Naive thymus-derived CD4-positive, alpha-beta T cell (primary cell): ENCODE measurements around the gene CDK8. TPM values are rescaled to one million over a fixed set of nuclear protein-coding genes. Genes with fewer than 3 reads are reported as not detected.
A peak's percentile ranks its signal among the peaks of the same experiment; 100 is the strongest.
"Not testable (repeated sequence)": the region's sequence is repeated elsewhere in the genome, so short reads cannot be mapped to it uniquely, and the experiment has no call there.

Experiments used
- ATAC-seq: fragments of 150-1000 bp; cut with Tn5 transposase; 2 replicates; pipeline ENCODE4 v1.10.0; 2021; ENCODE audit warnings: mild to moderate bottlenecking, moderate library complexity
- CTCF ChIA-PET: fragments of 350-600 bp; sonication (Branson Sonifier 250); formaldehyde crosslinking; loops from one replicate; lab custom pipeline; 2021; ENCODE audit warnings: antibody characterized with exemption; lab: Charles Lee
- POLR2A ChIA-PET: fragments of 350-600 bp; sonication (Branson Sonifier 250); formaldehyde crosslinking; loops from one replicate; lab custom pipeline; 2021; ENCODE audit warnings: antibody characterized with exemption, inconsistent platforms; lab: Charles Lee
- DNase-seq, 9 donors: peaks; one replicate each; pipeline versions ENCODE4 v3.0.0 to v3.0.0-alpha.2; 2020 to 2022; ENCODE audit warnings: mixed read lengths in 1 of 9
- H3K27ac ChIP-seq: one replicate; pipeline ENCODE4 v1.7.0; 2013; ENCODE audit warnings: mild to moderate bottlenecking, low read depth, low read length, moderate library complexity
- H3K27me3 ChIP-seq, 2 donors: one replicate each; pipeline ENCODE4 v1.7.0; 2013; ENCODE audit warnings: low read length in 2 of 2, mild to moderate bottlenecking in 2 of 2, moderate library complexity in 2 of 2; ENCODE audit not compliant: control insufficient read depth in 2 of 2, insufficient read depth in 2 of 2
- H3K36me3 ChIP-seq, 3 experiments: 1 replicate in 2 of 3; 2 replicates in 1 of 3; pipeline ENCODE4 v1.7.0; 2013; ENCODE audit warnings: low read length in 3 of 3, mild to moderate bottlenecking in 3 of 3, moderate library complexity in 1 of 3; ENCODE audit not compliant: insufficient read depth in 3 of 3, control insufficient read depth in 2 of 3
- H3K4me1 ChIP-seq, 2 donors: one replicate each; pipeline ENCODE4 v1.7.0; 2013; ENCODE audit warnings: low read length in 2 of 2, mild to moderate bottlenecking in 2 of 2, moderate library complexity in 1 of 2; ENCODE audit not compliant: control insufficient read depth in 2 of 2, insufficient read depth in 2 of 2
- H3K4me3 ChIP-seq: 2 replicates; pipeline ENCODE4 v1.7.0; 2013; ENCODE audit warnings: mild to moderate bottlenecking, low read length
- H3K9me3 ChIP-seq, 3 experiments: 1 replicate in 2 of 3; 2 replicates in 1 of 3; pipeline ENCODE4 v1.7.0; 2013; ENCODE audit warnings: low read length in 3 of 3; ENCODE audit not compliant: control insufficient read depth in 2 of 3
- H3K27ac Mint-ChIP-seq, 9 donors: one replicate each; pipeline ENCODE4 v1.8.0; 2020 to 2022; ENCODE audit warnings: mixed read lengths in 9 of 9, mild to moderate bottlenecking in 8 of 9, moderate library complexity in 5 of 9, inconsistent platforms in 2 of 9
- H3K27me3 Mint-ChIP-seq, 5 donors: one replicate each; pipeline ENCODE4 v1.8.0; 2021 to 2022; ENCODE audit warnings: mixed read lengths in 5 of 5, mild to moderate bottlenecking in 1 of 5
- H3K36me3 Mint-ChIP-seq, 5 donors: one replicate each; pipeline ENCODE4 v1.8.0; 2020 to 2022; ENCODE audit warnings: mixed read lengths in 5 of 5, mild to moderate bottlenecking in 3 of 5, inconsistent platforms in 1 of 5
- H3K4me1 Mint-ChIP-seq, 7 donors: one replicate each; pipeline ENCODE4 v1.8.0; 2020 to 2022; ENCODE audit warnings: mixed read lengths in 7 of 7, mild to moderate bottlenecking in 3 of 7, inconsistent platforms in 1 of 7
- H3K4me3 Mint-ChIP-seq, 10 donors: one replicate each; pipeline ENCODE4 v1.8.0; 2020 to 2022; ENCODE audit warnings: mild to moderate bottlenecking in 10 of 10, mixed read lengths in 10 of 10, moderate library complexity in 6 of 10, inconsistent platforms in 2 of 10
- H3K9me3 Mint-ChIP-seq, 11 donors: one replicate each; pipeline ENCODE4 v1.8.0; 2020 to 2022; ENCODE audit warnings: mixed read lengths in 11 of 11, mild to moderate bottlenecking in 4 of 11, inconsistent platforms in 1 of 11, moderate library complexity in 1 of 11
- intact Hi-C, 2 donors: fragments of 100-400 bp; cut with micrococcal nuclease; formaldehyde crosslinking; loops; one replicate each; pipeline ENCODE4 v1.15.1; 2023
- polyA plus RNA-seq, 2 donors: library from polyadenylated mRNA; unstranded; fragments of 300-500 nt; fragmentation: Illumina TruSeq; gene quantifications; one replicate each; pipeline ENCODE4 v1.2.3, GENCODE V29; 2021
- total RNA-seq, 6 experiments: library from RNA in 5 of 6; stranded (reverse) in 5 of 6; gene quantifications; 1 replicate in 5 of 6; 2 replicates in 1 of 6; pipeline ENCODE4 v1.2.3 and lab custom pipeline; 2021 to 2026

Gene CDK8
- total and polyA plus RNA-seq, 7 experiments from 2014 or later: 5.5 to 14.0 (median 10.8) TPM

- ChIA-PET POLR2A (no interaction called here), CTCF (no interaction called here)
- H3K27ac ChIP-seq: no peak overlapping the region
- Mint-ChIP-seq H3K27me3 (no peaks in the 10 kb centered on the region), H3K36me3 (peaks cover 0 to 44% (median 23%) of the 10 kb centered on the region in 5 donors), H3K9me3 (peaks cover 0 to 8% (median 2%) of the 10 kb centered on the region in 11 donors), H3K4me1 (peaks cover 8 to 69% (median 46%) of the 10 kb centered on the region in 7 donors), H3K27ac (no peak overlapping the region), H3K4me3 (no peak overlapping the region)
- no peaks in the 10 kb centered on the region for H3K36me3 ChIP-seq
- intact Hi-C loops: no loop called here
- no peak for DNase-seq
- no peaks in the 10 kb centered on the region for H3K27me3 ChIP-seq
- ATAC-seq: no peak
- H3K4me1 ChIP-seq: peaks cover 0 to 4% of the 10 kb centered on the region in 2 donors
- H3K9me3 ChIP-seq: no peaks in the 10 kb centered on the region
- no peak overlapping the region for H3K4me3 ChIP-seq
These were observed 56.5 kb downstream of the CDK8 start for GRCh38 chr13:26310470-26310869.

DNA sequence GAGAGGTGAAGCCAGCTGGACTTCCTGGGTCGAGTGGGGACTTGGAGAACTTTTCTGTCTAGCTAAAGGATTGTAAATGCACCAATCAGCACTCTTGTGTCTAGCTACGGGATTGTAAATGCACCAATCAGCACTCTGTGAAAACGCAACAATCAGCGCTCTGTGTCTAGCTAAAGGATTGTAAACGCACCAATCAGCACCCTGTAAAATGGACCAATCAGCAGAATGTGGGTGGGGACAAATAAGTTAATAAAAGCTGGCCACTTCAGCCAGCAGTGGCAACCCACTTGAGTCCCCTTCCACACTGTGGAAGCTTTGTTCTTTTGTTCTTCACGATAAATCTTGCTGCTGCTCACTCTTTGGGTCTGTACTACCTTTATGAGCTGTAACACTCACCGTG, 58.1 kb downstream of the CDK8 start:
- H3K36me3 ChIP-seq, DNase-seq, H3K27me3 Mint-ChIP-seq, intact Hi-C loops, ATAC-seq, H3K27me3 ChIP-seq, H3K9me3 Mint-ChIP-seq, CTCF ChIA-PET, POLR2A ChIA-PET, H3K27ac Mint-ChIP-seq, H3K4me1 ChIP-seq, H3K9me3 ChIP-seq, H3K4me3 ChIP-seq, H3K4me3 Mint-ChIP-seq, H3K27ac ChIP-seq: not testable (repeated sequence)
- Mint-ChIP-seq H3K4me1 (peaks cover 8 to 74% (median 49%) of the 10 kb centered on the region in 7 donors), H3K36me3 (peaks cover 0 to 41% (median 28%) of the 10 kb centered on the region in 5 donors)

GRCh38 chr13:26316095-26316494, 62.2 kb downstream of the CDK8 start:
- intact Hi-C loops, H3K27me3 ChIP-seq, H3K27ac ChIP-seq, H3K27me3 Mint-ChIP-seq, H3K9me3 ChIP-seq, H3K9me3 Mint-ChIP-seq, H3K27ac Mint-ChIP-seq, POLR2A ChIA-PET, CTCF ChIA-PET, DNase-seq, H3K4me3 Mint-ChIP-seq, H3K4me3 ChIP-seq, H3K36me3 ChIP-seq, ATAC-seq, H3K4me1 ChIP-seq: not testable (repeated sequence)
- Mint-ChIP-seq H3K36me3 (peaks cover 0 to 27% (median 20%) of the 10 kb centered on the region in 5 donors), H3K4me1 (peaks cover 0 to 70% (median 36%) of the 10 kb centered on the region in 7 donors)

- Histone ChIP-seq H3K4me1 (no peaks in the 10 kb centered on the region), H3K36me3 (no peaks in the 10 kb centered on the region), H3K4me3 (no peak overlapping the region), H3K27ac (no peak overlapping the region), H3K27me3 (no peaks in the 10 kb centered on the region), H3K9me3 (no peaks in the 10 kb centered on the region)
- ATAC-seq (no peak), DNase-seq (no peak)
- no peak overlapping the region for H3K27ac Mint-ChIP-seq
- POLR2A ChIA-PET: interaction anchor here (0.6 kb wide), 1 partner anchor 136 kb away, joined by 3 read pairs; no protein-coding TSS in a partner anchor
- intact Hi-C loops: no loop called here
- H3K27me3 Mint-ChIP-seq: no peaks in the 10 kb centered on the region
- peaks cover 0 to 16% (median 0%) of the 10 kb centered on the region in 5 donors for H3K36me3 Mint-ChIP-seq
- H3K4me3 Mint-ChIP-seq: no peak overlapping the region
- H3K4me1 Mint-ChIP-seq: peaks cover 8 to 77% (median 52%) of the 10 kb centered on the region in 7 donors
- CTCF ChIA-PET: no interaction called here
- peaks cover 0 to 5% (median 0%) of the 10 kb centered on the region in 11 donors for H3K9me3 Mint-ChIP-seq
These were observed 66.8 kb downstream of the CDK8 start for GRCh38 chr13:26320766-26321165.

DNA sequence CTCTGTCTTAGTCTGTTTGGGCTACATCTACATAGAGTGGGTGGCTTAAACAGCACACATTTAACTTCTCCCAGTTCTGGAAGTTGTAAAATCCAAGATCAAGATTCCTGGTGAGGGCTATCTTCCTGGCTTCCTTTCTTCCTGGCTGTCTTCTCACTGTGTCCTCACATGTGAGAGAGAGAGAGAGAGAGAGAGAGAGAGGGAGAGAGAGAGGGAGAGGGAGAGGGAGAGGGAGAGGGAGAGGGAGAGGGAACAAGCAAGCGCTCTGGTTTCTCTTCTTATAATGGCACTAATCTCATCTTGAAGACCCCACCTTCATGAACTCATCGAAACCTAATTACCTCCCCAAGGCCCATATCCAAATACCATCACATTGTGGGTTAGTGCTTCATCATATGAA, 69.2 kb downstream of the CDK8 start:
- Mint-ChIP-seq H3K36me3 (peaks cover 0 to 6% (median 3%) of the 10 kb centered on the region in 5 donors), H3K27me3 (no peaks in the 10 kb centered on the region), H3K4me1 (peaks cover 15 to 72% (median 56%) of the 10 kb centered on the region in 7 donors), H3K27ac (no peak overlapping the region), H3K4me3 (no peak overlapping the region), H3K9me3 (peaks cover 0 to 2% (median 0%) of the 10 kb centered on the region in 11 donors)
- Histone ChIP-seq H3K27ac (no peak overlapping the region), H3K4me1 (no peaks in the 10 kb centered on the region), H3K4me3 (no peak overlapping the region), H3K36me3 (no peaks in the 10 kb centered on the region), H3K27me3 (no peaks in the 10 kb centered on the region), H3K9me3 (no peaks in the 10 kb centered on the region)
- DNase-seq: no peak
- CTCF ChIA-PET: no interaction called here
- ATAC-seq: no peak
- POLR2A ChIA-PET: no interaction called here
- intact Hi-C loops: no loop called here

DNA sequence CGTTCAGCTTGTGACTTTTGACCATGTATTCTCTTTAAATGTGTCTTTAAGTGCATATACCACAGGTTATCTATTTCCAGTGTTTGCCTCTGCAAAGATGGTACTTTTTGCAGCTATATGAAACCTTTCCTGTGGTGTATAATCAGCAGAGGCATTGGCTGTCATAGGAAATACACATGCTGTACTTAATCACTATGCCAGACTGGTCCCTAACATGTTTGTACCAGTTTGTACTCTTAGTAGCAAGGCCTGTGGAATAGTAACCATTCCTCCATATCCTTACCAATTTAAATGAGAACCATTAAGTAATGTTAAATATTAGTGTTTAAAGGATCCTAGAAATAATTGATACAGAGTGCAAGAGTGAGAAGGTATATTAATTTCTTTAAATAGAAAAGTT, 69.8 kb downstream of the CDK8 start:
- DNase-seq (no peak), ATAC-seq (no peak)
- Histone ChIP-seq H3K27ac (no peak overlapping the region), H3K9me3 (no peaks in the 10 kb centered on the region), H3K27me3 (no peaks in the 10 kb centered on the region), H3K36me3 (no peaks in the 10 kb centered on the region), H3K4me1 (no peaks in the 10 kb centered on the region), H3K4me3 (no peak overlapping the region)
- Mint-ChIP-seq H3K4me1 (peaks cover 18 to 76% (median 57%) of the 10 kb centered on the region in 7 donors), H3K4me3 (no peak overlapping the region), H3K27ac (peak overlapping the region in 2 of 9 donors; percentile 2 to 14), H3K36me3 (peaks cover 0 to 9% (median 5%) of the 10 kb centered on the region in 5 donors), H3K9me3 (peaks cover 0 to 4% (median 1%) of the 10 kb centered on the region in 11 donors), H3K27me3 (no peaks in the 10 kb centered on the region)
- CTCF ChIA-PET: no interaction called here
- intact Hi-C loops: no loop called here
- POLR2A ChIA-PET: no interaction called here

- H3K27me3 ChIP-seq: no peaks in the 10 kb centered on the region
- H3K27ac ChIP-seq: no peak overlapping the region
- ChIA-PET POLR2A (no interaction called here), CTCF (no interaction called here)
- H3K36me3 ChIP-seq: no peaks in the 10 kb centered on the region
- DNase-seq: no peak
- H3K4me3 ChIP-seq: no peak overlapping the region
- no peaks in the 10 kb centered on the region for H3K27me3 Mint-ChIP-seq
- H3K4me1 ChIP-seq: no peaks in the 10 kb centered on the region
- peaks cover 0 to 7% (median 2%) of the 10 kb centered on the region in 11 donors for H3K9me3 Mint-ChIP-seq
- peaks cover 21 to 78% (median 60%) of the 10 kb centered on the region in 7 donors for H3K4me1 Mint-ChIP-seq
- no peak overlapping the region for H3K4me3 Mint-ChIP-seq
- no peaks in the 10 kb centered on the region for H3K9me3 ChIP-seq
- intact Hi-C loops: no loop called here
- peaks cover 0 to 13% (median 6%) of the 10 kb centered on the region in 5 donors for H3K36me3 Mint-ChIP-seq
- peak overlapping the region in 2 of 9 donors; percentile 2 to 8 for H3K27ac Mint-ChIP-seq
- ATAC-seq: no peak
These were observed 70.4 kb downstream of the CDK8 start for GRCh38 chr13:26324294-26324693.
